WI38 (cell line): Measurements from ENCODE around the gene BBS10.

Experiments
- H3K4me3 ChIP-seq: 2 replicates; pipeline ENCODE4 v1.5.1; 2011; ENCODE audit warnings: low read depth, mild to moderate bottlenecking, control low read depth, low read length
- CTCF ChIP-seq: IDR thresholded peaks from 2 replicates; pipeline ENCODE4 v1.5.1; 2012; ENCODE audit warnings: low read depth, mild to moderate bottlenecking, control low read depth, low read length

BBS10 gene

GRCh38 chr12:76346236-76346635 is 2.0 kb downstream of the BBS10 start:
- no peak overlapping the region for H3K4me3 ChIP-seq
- TF ChIP-seq CTCF = no peak

- no peak for TF ChIP-seq CTCF
- no peak overlapping the region for H3K4me3 ChIP-seq
These were observed 2.6 kb downstream of the BBS10 start for GRCh38 chr12:76345569-76345968.

GRCh38 chr12:76341436-76342030 is 6.7 kb downstream of the BBS10 start:
- no peak overlapping the region for H3K4me3 ChIP-seq
- TF ChIP-seq CTCF = no peak

GRCh38 chr12:76340680-76341435 is 7.4 kb downstream of the BBS10 start:
- no peak for TF ChIP-seq CTCF
- H3K4me3 ChIP-seq = no peak overlapping the region

GRCh38 chr12:76337583-76337982 is 10.6 kb downstream of the BBS10 start:
- TF ChIP-seq CTCF = no peak
- no peak overlapping the region for H3K4me3 ChIP-seq

- no peak overlapping the region for H3K4me3 ChIP-seq
- TF ChIP-seq CTCF = no peak
These were observed 15.6 kb downstream of the BBS10 start for GRCh38 chr12:76332606-76333005.

GRCh38 chr12:76329606-76330005 is 18.6 kb downstream of the BBS10 start:
- TF ChIP-seq CTCF = no peak
- no peak overlapping the region for H3K4me3 ChIP-seq
